ENCODE results near the gene GSTK1. TPM values are rescaled to one million over a fixed set of nuclear protein-coding genes. Genes with fewer than 3 reads are reported as not detected.
"Not testable (repeated sequence)": the region's sequence is repeated elsewhere in the genome, so short reads cannot be mapped to it uniquely, and the experiment has no call there.

The GSTK1 gene
- 46.1 TPM for polyA plus RNA-seq (2013, experiment 1 of 2)
- polyA plus RNA-seq (2013, experiment 2 of 2) = 47.0 TPM

DNA sequence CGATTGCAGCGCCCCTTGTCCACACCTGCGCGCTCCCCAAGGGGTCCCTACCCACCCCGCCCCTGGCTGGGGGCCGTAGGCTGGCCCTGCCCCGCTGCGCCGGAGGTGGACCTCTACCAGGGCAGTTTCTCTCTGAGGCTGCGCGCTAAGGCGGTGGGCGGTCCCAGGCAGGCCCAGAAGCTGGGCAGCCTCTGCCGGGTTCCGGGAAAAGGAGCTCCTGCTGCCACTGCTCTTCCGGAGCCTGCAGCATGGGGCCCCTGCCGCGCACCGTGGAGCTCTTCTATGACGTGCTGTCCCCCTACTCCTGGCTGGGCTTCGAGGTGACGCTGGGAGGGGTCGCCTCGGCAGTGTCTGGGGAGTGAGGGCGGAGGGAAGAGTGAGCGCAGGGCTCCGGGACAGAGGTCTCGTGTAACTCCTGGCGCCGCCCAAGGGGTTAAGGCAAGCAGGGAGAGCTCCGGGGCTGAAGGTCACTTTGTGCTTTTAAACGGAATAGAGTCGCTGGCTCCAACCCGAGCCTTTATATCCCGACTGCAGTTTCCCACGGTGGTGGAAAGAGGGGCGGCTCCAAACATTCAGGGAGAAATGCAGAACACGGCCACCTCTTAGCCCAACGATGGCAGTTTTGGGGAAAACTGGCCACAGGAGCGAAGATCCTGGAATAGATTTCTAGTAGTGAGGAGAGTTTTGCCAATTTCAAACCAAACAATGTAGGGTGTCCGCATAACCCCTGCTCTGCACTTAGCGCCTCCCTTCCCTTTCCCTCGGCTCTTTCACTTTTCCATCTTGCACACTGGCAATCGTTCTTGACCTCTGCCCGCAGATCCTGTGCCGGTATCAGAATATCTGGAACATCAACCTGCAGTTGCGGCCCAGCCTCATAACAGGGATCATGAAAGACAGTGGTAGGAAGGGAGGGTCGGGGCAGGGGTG, at the start of gene GSTK1:
GSTK1 (plus strand) TSS at position 176 of the 930 bp plus-strand sequence; CDS start at position 249, 73 bp downstream.
- WGBS, 2 donors (ENCODE audit: extremely low coverage in 2 of 2, insufficient read length in 2 of 2, insufficient replicate concordance in 1 of 2) = no CpG with 5 or more reads among the region's 48 CpGs
- H3K23ac ChIP-seq (ENCODE audit: low read depth, low read length, poor library complexity) = peak within 1 kb of the TSS; percentile 97
- H3K27me3 ChIP-seq (ENCODE audit: control insufficient read depth in 3 of 3, insufficient read depth in 3 of 3, low read depth in 1 of 3, low read length in 3 of 3) = no peaks in the 10 kb centered on the region
- H4K91ac ChIP-seq (ENCODE audit: low read depth, low read length, poor library complexity) = no peak within 1 kb of the TSS
- peak within 1 kb of the TSS; percentile 99 for H3K18ac ChIP-seq (ENCODE audit: low read length)
- peaks cover 2% of the 10 kb centered on the region for H3K79me1 ChIP-seq (ENCODE audit: low read depth, low read length)
- H3K4me2 ChIP-seq (ENCODE audit: insufficient read depth, low read length, poor library complexity, severe bottlenecking) = peak within 1 kb of the TSS; percentile 71
- H3K4me3 ChIP-seq (ENCODE audit: low read length in 2 of 2) = peak within 1 kb of the TSS; percentile 60 to 85
- no peak within 1 kb of the TSS for H2BK120ac ChIP-seq (ENCODE audit: low read depth, low read length)
- no peaks in the 10 kb centered on the region for H3K9me3 ChIP-seq (replicated peaks in 1 of 2; ENCODE audit: control insufficient read depth in 2 of 2, insufficient read depth in 1 of 2, low read depth in 1 of 2, low read length in 2 of 2)
- H2BK12ac ChIP-seq (ENCODE audit: low read length) = no peak within 1 kb of the TSS
- peak within 1 kb of the TSS; percentile 76 for H3K4ac ChIP-seq (ENCODE audit: low read length)
- H2BK5ac ChIP-seq (ENCODE audit: low read length) = peak within 1 kb of the TSS; percentile 82
- peak; percentile 46 for DNase-seq (ENCODE audit: low spot score)
- peak within 1 kb of the TSS; percentile 61 for H2AK5ac ChIP-seq (ENCODE audit: low read depth, low read length)
- H4K8ac ChIP-seq (ENCODE audit: low read depth, low read length) = no peak within 1 kb of the TSS
- peak within 1 kb of the TSS; percentile 47 for H3K27ac ChIP-seq (replicated peaks; ENCODE audit: low read length)
- peaks cover 6 to 24% of the 10 kb centered on the region in 2 donors for H3K36me3 ChIP-seq (replicated peaks in 1 of 2; ENCODE audit: control insufficient read depth in 2 of 2, insufficient read depth in 2 of 2, low read length in 2 of 2)
- H3K9ac ChIP-seq (ENCODE audit: low read depth, low read length, poor library complexity) = peak within 1 kb of the TSS; percentile 97
- H3K4me1 ChIP-seq (ENCODE audit: control insufficient read depth in 2 of 2, insufficient read depth in 1 of 2, low read depth in 1 of 2, low read length in 2 of 2) = peaks cover 0 to 4% of the 10 kb centered on the region in 2 donors
- H2AFZ ChIP-seq (ENCODE audit: low read length) = peak within 1 kb of the TSS; percentile 94
- peak within 1 kb of the TSS; percentile 90 for H3K14ac ChIP-seq (ENCODE audit: low read length)
- H2BK15ac ChIP-seq (ENCODE audit: low read length) = peak within 1 kb of the TSS; percentile 81

DNA sequence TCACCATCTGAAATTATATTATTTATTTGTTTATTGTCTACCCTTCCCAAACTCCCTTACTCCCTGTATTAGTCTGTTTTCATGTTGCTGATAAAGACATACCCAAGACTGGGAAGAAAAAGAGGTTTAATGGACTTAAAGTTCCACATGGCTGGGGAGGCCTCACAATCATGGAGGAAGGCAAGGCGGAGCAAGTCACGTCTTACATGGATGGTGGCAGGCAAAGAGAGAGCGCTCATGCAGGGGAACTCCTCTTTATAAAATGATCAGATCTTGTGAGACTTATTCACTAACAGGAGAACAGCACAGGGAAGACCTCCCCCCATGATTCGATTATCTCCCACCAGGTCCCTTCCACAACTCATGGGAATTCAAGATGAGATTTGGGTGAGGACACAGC, 49.8 kb upstream of the GSTK1 start:
- not testable (repeated sequence) for H3K4me2 ChIP-seq (ENCODE audit: insufficient read depth, low read length, poor library complexity, severe bottlenecking); H4K91ac ChIP-seq (ENCODE audit: low read depth, low read length, poor library complexity); H2BK5ac ChIP-seq (ENCODE audit: low read length); H4K8ac ChIP-seq (ENCODE audit: low read depth, low read length); H3K27me3 ChIP-seq (ENCODE audit: control insufficient read depth in 3 of 3, insufficient read depth in 3 of 3, low read depth in 1 of 3, low read length in 3 of 3); H3K23ac ChIP-seq (ENCODE audit: low read depth, low read length, poor library complexity); H2AK5ac ChIP-seq (ENCODE audit: low read depth, low read length); H3K79me1 ChIP-seq (ENCODE audit: low read depth, low read length); H3K4me3 ChIP-seq (ENCODE audit: low read length in 2 of 2); H3K27ac ChIP-seq (replicated peaks; ENCODE audit: low read length); H2AFZ ChIP-seq (ENCODE audit: low read length); DNase-seq (ENCODE audit: low spot score); H3K18ac ChIP-seq (ENCODE audit: low read length); H3K4ac ChIP-seq (ENCODE audit: low read length); H2BK120ac ChIP-seq (ENCODE audit: low read depth, low read length); H3K36me3 ChIP-seq (replicated peaks in 1 of 2; ENCODE audit: control insufficient read depth in 2 of 2, insufficient read depth in 2 of 2, low read length in 2 of 2); H2BK15ac ChIP-seq (ENCODE audit: low read length); H3K4me1 ChIP-seq (ENCODE audit: control insufficient read depth in 2 of 2, insufficient read depth in 1 of 2, low read depth in 1 of 2, low read length in 2 of 2); H3K9ac ChIP-seq (ENCODE audit: low read depth, low read length, poor library complexity); H3K14ac ChIP-seq (ENCODE audit: low read length); H2BK12ac ChIP-seq (ENCODE audit: low read length); H3K9me3 ChIP-seq (replicated peaks in 1 of 2; ENCODE audit: control insufficient read depth in 2 of 2, insufficient read depth in 1 of 2, low read depth in 1 of 2, low read length in 2 of 2)
- WGBS, 2 donors (ENCODE audit: extremely low coverage in 2 of 2, insufficient read length in 2 of 2, insufficient replicate concordance in 1 of 2) = no CpG with 5 or more reads among the region's 4 CpGs

DNA sequence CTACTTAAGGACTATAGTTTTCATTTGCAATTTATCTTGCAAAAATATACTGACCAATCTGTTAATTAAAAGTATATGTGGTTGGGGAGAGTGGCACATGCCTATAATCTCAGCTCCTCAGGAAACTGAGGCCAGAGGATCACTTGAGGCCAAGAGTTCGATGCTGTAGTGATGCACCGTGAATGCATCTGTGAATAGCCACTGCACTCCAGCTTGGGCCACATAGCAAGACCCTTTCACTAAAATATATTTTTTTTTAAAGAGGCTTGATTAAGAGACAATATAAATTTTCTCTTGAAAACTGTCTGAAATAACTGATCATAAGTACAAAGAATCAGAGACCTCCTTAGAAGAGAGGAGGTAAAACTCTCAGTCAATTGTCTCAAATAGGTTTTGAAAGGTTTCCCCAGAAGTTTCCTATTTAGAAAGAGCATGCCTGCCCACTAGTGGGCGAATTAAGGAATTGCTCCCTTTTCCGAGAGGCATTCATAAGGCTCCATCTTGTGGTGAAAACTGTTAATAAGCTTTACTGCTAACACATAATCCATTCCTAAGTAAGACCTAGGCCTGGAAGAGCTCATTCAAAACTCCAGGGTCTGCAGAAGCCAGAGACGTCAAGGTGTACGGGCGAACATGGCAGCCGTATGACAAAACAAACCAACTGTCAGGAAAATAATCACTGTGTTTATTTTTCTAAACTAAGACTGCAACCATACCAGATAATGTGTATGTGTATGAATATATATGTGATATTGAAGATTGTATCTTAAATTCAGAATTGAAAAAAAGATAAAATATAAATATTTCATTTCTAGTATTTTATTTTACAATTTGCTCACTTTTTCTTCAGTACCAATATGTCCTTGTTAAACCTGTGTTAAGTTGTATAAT, 48.2 kb upstream of the GSTK1 start:
- no CpG with 5 or more reads among the region's 8 CpGs for WGBS, 2 donors (ENCODE audit: extremely low coverage in 2 of 2, insufficient read length in 2 of 2, insufficient replicate concordance in 1 of 2)
- Histone ChIP-seq H3K14ac (ENCODE audit: low read length) (no peak overlapping the region), H3K23ac (ENCODE audit: low read depth, low read length, poor library complexity) (no peak overlapping the region), H2BK120ac (ENCODE audit: low read depth, low read length) (no peak overlapping the region), H3K18ac (ENCODE audit: low read length) (no peak overlapping the region), H3K27ac (replicated peaks; ENCODE audit: low read length) (no peak overlapping the region), H3K27me3 (ENCODE audit: control insufficient read depth in 3 of 3, insufficient read depth in 3 of 3, low read depth in 1 of 3, low read length in 3 of 3) (no peaks in the 10 kb centered on the region), H3K9me3 (replicated peaks in 1 of 2; ENCODE audit: control insufficient read depth in 2 of 2, insufficient read depth in 1 of 2, low read depth in 1 of 2, low read length in 2 of 2) (no peaks in the 10 kb centered on the region), H2BK5ac (ENCODE audit: low read length) (no peak overlapping the region), H2AK5ac (ENCODE audit: low read depth, low read length) (no peak overlapping the region), H4K91ac (ENCODE audit: low read depth, low read length, poor library complexity) (no peak overlapping the region), H3K79me1 (ENCODE audit: low read depth, low read length) (no peaks in the 10 kb centered on the region), H2BK15ac (ENCODE audit: low read length) (no peak overlapping the region), H3K36me3 (replicated peaks in 1 of 2; ENCODE audit: control insufficient read depth in 2 of 2, insufficient read depth in 2 of 2, low read length in 2 of 2) (no peaks in the 10 kb centered on the region), H3K4ac (ENCODE audit: low read length) (no peak overlapping the region), H4K8ac (ENCODE audit: low read depth, low read length) (no peak overlapping the region), H3K4me1 (ENCODE audit: control insufficient read depth in 2 of 2, insufficient read depth in 1 of 2, low read depth in 1 of 2, low read length in 2 of 2) (no peaks in the 10 kb centered on the region), H2AFZ (ENCODE audit: low read length) (no peak overlapping the region), H3K4me3 (ENCODE audit: low read length in 2 of 2) (no peak overlapping the region), H3K4me2 (ENCODE audit: insufficient read depth, low read length, poor library complexity, severe bottlenecking) (no peak overlapping the region), H3K9ac (ENCODE audit: low read depth, low read length, poor library complexity) (no peak overlapping the region), H2BK12ac (ENCODE audit: low read length) (no peak overlapping the region)
- peak; percentile 87 for DNase-seq (ENCODE audit: low spot score)
